Amniotic stem cell (primary cell): ENCODE data around the gene GALNT2.

Experiments used
- DNase-seq: peaks from one replicate; lab custom pipeline; 2025; lab: John Stamatoyannopoulos, UW

GALNT2 gene

GRCh38 chr1:230322967-230323547 lies 256.0 kb downstream of the GALNT2 start:
- no peak for DNase-seq

DNA sequence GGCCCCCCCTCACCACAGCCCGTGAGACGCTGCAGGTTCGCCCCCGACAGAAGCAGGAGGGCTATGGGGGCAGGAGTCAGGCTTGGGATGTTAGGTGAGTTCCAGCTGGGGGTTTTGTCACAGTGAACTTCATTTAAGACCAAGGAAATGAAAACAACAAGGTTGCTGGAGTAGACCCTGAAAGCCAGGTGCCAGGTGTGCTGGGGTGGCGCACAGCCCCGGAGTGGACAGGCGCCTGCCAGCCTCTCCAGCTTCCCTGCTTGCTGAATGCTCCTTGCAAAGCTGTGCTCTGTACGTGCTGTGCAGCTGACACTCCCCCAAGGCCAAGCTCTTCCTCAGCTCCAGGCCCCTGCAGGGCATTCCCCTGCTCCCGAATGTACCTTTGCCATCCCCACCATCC lies 256.6 kb downstream of the GALNT2 start:
- no peak for DNase-seq

GRCh38 chr1:230326971-230327891 lies 260.2 kb downstream of the GALNT2 start:
- DNase-seq, result no peak

DNA sequence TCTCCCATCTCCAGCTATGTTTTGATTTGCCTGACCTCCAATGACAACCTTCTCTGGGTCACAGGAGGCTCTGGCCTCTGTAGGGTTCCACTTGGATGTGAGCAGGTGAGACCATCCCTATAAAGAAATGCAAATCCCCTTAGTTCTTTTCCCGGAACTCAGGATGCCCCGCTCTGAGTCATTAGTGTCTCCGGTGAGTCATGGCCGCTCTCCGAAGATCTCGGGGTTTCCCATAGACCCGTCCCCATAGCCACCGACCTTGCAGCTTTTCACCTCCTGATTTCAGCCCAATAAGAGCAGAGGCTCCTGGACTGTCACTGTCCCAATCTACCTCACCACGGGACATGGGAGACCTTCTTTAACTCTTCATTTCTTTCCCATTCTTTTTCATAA lies 260.9 kb downstream of the GALNT2 start:
- no peak for DNase-seq

- no peak for DNase-seq
Measured at GRCh38 chr1:230328342-230329015, 261.4 kb downstream of the GALNT2 start.

DNA sequence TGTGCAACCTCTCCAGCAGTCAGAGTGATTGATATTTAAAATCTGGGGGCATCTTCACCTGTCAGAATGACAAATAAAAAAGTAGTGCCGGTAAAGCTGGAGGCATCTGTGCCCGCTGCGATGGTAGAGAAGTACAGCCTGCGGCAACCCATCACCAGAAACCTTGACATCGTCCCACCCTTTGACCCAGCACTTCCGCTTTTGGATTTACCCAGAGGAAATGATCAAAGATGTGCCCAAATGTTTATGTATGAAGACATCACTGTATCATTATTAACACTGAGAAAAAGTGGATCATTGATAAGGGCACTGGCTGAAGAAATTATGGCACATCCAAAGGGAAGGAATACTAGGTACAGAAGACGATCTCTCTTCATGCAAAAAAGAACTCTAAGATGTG lies 263.1 kb downstream of the GALNT2 start:
- no peak for DNase-seq
